ENCODE data around the gene ALKBH7. TPM values are rescaled to one million over a fixed set of nuclear protein-coding genes. Genes with fewer than 3 reads are reported as not detected.
"Not testable (repeated sequence)": the region's sequence is repeated elsewhere in the genome, so short reads cannot be mapped to it uniquely, and the experiment has no call there.

The ALKBH7 gene
- total RNA-seq, 1 donor from 2014 or later, result 58.4 TPM

GRCh38 chr19:6350688-6351087 lies 21.9 kb upstream of the ALKBH7 start:
- no peaks in the 10 kb centered on the region for H3K9me3 ChIP-seq (ENCODE audit: insufficient read depth, low read depth, low read length)
- H3K4me3 Mint-ChIP-seq (ENCODE audit: unreplicated experiment), result no peak overlapping the region
- DNase-seq (ENCODE audit: low read depth), result no peak
- no peaks in the 10 kb centered on the region for H3K9me3 Mint-ChIP-seq (ENCODE audit: unreplicated experiment)
- no peak overlapping the region for H2AFZ ChIP-seq (ENCODE audit: low read depth, low read length)
- H3K27ac Mint-ChIP-seq (ENCODE audit: unreplicated experiment), result no peak overlapping the region
- no peak overlapping the region for H3K4me2 ChIP-seq (ENCODE audit: low read length)
- H3K36me3 Mint-ChIP-seq (ENCODE audit: low read depth, unreplicated experiment), result no peaks in the 10 kb centered on the region
- peaks cover 8% of the 10 kb centered on the region for H3K27me3 Mint-ChIP-seq (ENCODE audit: low read depth, unreplicated experiment)
- H3K9ac ChIP-seq (ENCODE audit: low read length), result no peak overlapping the region
- no peaks in the 10 kb centered on the region for H4K20me1 ChIP-seq (ENCODE audit: insufficient read depth, low read length)
- TF ChIP-seq, protein P1, sequence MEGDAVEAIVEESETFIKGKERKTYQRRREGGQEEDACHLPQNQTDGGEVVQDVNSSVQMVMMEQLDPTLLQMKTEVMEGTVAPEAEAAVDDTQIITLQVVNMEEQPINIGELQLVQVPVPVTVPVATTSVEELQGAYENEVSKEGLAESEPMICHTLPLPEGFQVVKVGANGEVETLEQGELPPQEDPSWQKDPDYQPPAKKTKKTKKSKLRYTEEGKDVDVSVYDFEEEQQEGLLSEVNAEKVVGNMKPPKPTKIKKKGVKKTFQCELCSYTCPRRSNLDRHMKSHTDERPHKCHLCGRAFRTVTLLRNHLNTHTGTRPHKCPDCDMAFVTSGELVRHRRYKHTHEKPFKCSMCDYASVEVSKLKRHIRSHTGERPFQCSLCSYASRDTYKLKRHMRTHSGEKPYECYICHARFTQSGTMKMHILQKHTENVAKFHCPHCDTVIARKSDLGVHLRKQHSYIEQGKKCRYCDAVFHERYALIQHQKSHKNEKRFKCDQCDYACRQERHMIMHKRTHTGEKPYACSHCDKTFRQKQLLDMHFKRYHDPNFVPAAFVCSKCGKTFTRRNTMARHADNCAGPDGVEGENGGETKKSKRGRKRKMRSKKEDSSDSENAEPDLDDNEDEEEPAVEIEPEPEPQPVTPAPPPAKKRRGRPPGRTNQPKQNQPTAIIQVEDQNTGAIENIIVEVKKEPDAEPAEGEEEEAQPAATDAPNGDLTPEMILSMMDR (IDR thresholded peaks at IDR 0.05; ENCODE audit: insufficient read depth, low read depth, low read length), result no peak
- no peak overlapping the region for H3K4me3 ChIP-seq (ENCODE audit: insufficient read depth, low read depth, low read length)
- no peaks in the 10 kb centered on the region for H3K4me1 Mint-ChIP-seq (ENCODE audit: low read depth, unreplicated experiment)
- H3K27me3 ChIP-seq (ENCODE audit: insufficient read depth, low read length), result no peaks in the 10 kb centered on the region
- no peak for FAIRE-seq
- H3K79me2 ChIP-seq (ENCODE audit: insufficient read depth, low read length), result no peaks in the 10 kb centered on the region
- H3K27ac ChIP-seq (ENCODE audit: low read depth, low read length), result no peak overlapping the region
- no peaks in the 10 kb centered on the region for H3K4me1 ChIP-seq (ENCODE audit: insufficient read depth, low read length)
- no peaks in the 10 kb centered on the region for H3K36me3 ChIP-seq (ENCODE audit: insufficient read depth, low read length)

DNA sequence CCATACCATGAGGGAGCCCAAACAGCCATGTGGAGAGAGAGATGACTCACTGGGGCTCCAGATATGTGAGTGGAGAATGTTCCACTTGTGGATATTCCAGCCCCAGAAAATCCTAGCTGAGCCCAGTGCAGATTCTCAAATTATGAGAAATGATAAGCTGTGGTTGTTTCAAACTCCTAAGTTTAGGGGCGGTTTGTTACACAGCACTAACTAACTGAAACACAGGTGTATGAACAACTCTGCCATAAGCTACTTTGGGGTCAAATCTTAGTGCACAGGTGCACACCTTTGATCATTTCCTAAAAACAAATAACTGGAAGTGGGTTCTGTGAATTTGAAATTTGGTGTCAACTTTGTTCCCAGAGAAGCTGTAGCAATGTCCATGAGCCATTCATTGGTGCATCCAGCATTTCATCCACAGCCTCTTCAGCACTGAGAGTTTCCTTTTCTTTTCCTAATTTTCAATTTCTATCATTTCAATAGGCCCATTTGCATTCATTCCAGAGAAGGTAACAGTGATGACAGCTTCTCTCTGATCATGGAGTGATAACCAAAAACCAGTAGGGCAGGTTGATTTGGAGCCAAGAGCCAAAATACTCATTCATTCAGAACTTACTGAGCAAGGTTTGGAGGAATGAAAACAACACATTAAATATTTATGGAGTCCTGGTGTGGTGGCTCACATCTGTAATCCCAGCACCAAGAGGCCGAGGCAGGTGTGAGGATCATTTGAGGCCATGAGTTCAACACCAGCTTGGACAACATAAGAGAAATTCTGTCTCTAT lies 20.0 kb upstream of the ALKBH7 start:
- Histone ChIP-seq H3K4me1 (ENCODE audit: insufficient read depth, low read length) (no peaks in the 10 kb centered on the region), H3K79me2 (ENCODE audit: insufficient read depth, low read length) (no peaks in the 10 kb centered on the region), H3K4me2 (ENCODE audit: low read length) (no peak overlapping the region), H2AFZ (ENCODE audit: low read depth, low read length) (no peak overlapping the region), H3K4me3 (ENCODE audit: insufficient read depth, low read depth, low read length) (no peak overlapping the region), H4K20me1 (ENCODE audit: insufficient read depth, low read length) (no peaks in the 10 kb centered on the region), H3K9me3 (ENCODE audit: insufficient read depth, low read depth, low read length) (no peaks in the 10 kb centered on the region), H3K36me3 (ENCODE audit: insufficient read depth, low read length) (no peaks in the 10 kb centered on the region), H3K27me3 (ENCODE audit: insufficient read depth, low read length) (no peaks in the 10 kb centered on the region), H3K27ac (ENCODE audit: low read depth, low read length) (no peak overlapping the region), H3K9ac (ENCODE audit: low read length) (no peak overlapping the region)
- DNase-seq (ENCODE audit: low read depth), result no peak
- Mint-ChIP-seq H3K36me3 (ENCODE audit: low read depth, unreplicated experiment) (no peaks in the 10 kb centered on the region), H3K27me3 (ENCODE audit: low read depth, unreplicated experiment) (peaks cover 5% of the 10 kb centered on the region), H3K27ac (ENCODE audit: unreplicated experiment) (no peak overlapping the region), H3K4me1 (ENCODE audit: low read depth, unreplicated experiment) (no peaks in the 10 kb centered on the region), H3K4me3 (ENCODE audit: unreplicated experiment) (no peak overlapping the region), H3K9me3 (ENCODE audit: unreplicated experiment) (no peaks in the 10 kb centered on the region)
- no peak for FAIRE-seq
- TF ChIP-seq EZH2 (IDR thresholded peaks at IDR 0.05; ENCODE audit: insufficient read depth, low read length), result no peak
- TF ChIP-seq, protein P1 (IDR thresholded peaks at IDR 0.05; ENCODE audit: insufficient read depth, low read depth, low read length), result no peak

DNA sequence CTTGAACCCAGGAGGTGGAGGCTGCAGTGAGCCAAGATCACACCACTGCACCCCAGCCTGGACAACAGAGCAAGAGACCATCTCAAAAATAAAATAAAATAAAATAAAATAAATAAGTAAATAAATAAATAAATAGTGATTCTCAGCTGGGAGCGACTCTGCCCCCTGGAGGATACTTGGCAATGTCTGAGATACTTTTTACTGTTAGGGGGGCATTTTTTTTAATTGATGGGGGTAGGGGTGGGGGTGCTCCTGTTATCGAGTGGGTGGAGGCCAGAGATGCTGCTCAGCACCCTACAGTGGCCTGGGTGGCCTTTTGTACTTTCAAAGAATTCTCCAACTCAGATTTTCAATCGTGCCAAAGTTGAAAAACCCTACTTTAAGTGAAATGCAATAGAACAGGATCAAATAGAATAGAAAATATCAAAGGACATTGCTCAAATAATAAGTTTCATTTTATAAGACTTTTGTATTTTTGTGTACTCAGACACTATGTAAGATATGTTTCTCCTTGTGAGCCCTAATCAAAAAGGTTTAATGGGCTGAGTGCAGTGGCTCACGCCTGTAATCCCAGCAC lies 18.4 kb upstream of the ALKBH7 start:
- H3K36me3 ChIP-seq (ENCODE audit: insufficient read depth, low read length), result no peaks in the 10 kb centered on the region
- TF ChIP-seq, protein P1 (IDR thresholded peaks at IDR 0.05; ENCODE audit: insufficient read depth, low read depth, low read length), result peak; percentile 24
- no peak for TF ChIP-seq EZH2 (IDR thresholded peaks at IDR 0.05; ENCODE audit: insufficient read depth, low read length)
- H3K4me3 Mint-ChIP-seq (ENCODE audit: unreplicated experiment), result no peak overlapping the region

DNA sequence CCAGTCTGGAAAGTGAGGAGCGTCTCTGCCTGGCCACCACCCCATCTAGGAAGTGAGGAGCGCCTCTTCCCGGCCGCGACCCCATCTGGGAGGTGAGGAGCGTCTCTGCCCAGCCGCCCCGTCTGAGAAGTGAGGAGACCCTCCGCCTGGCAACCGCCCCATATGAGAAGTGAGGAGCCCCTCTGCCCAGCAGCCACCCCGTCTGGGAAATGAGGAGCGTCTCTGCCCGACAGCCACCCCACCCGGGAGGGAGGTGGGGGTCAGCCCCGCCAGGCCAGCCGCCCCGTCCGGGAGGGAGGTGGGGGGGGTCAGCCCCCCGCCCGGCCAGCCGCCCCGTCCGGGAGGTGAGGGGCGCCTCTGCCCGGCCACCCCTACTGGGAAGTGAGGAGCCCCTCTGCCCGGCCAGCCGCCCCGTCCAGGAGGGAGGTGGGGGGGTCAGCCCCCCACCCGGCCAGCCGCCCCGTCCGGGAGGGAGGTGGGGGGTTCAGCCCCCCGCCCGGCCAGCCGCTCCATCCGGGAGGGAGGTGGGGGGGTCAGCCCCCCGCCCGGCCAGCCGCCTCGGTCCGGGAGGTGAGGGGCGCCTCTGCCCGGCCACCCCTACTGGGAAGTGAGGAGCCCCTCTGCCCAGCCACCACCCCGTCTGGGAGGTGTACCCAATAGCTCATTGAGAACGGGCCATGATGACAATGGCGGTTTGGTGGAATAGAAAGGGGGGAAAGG lies 17.1 kb upstream of the ALKBH7 start:
- H2AFZ ChIP-seq (ENCODE audit: low read depth, low read length); H3K36me3 ChIP-seq (ENCODE audit: insufficient read depth, low read length); H3K27me3 ChIP-seq (ENCODE audit: insufficient read depth, low read length); H3K9me3 ChIP-seq (ENCODE audit: insufficient read depth, low read depth, low read length); FAIRE-seq; H3K79me2 ChIP-seq (ENCODE audit: insufficient read depth, low read length); H3K4me1 ChIP-seq (ENCODE audit: insufficient read depth, low read length); H3K27ac Mint-ChIP-seq (ENCODE audit: unreplicated experiment); H3K27ac ChIP-seq (ENCODE audit: low read depth, low read length); H3K4me1 Mint-ChIP-seq (ENCODE audit: low read depth, unreplicated experiment); H3K4me3 ChIP-seq (ENCODE audit: insufficient read depth, low read depth, low read length); H3K4me2 ChIP-seq (ENCODE audit: low read length); H4K20me1 ChIP-seq (ENCODE audit: insufficient read depth, low read length); H3K27me3 Mint-ChIP-seq (ENCODE audit: low read depth, unreplicated experiment); H3K9ac ChIP-seq (ENCODE audit: low read length); DNase-seq (ENCODE audit: low read depth); H3K9me3 Mint-ChIP-seq (ENCODE audit: unreplicated experiment); H3K4me3 Mint-ChIP-seq (ENCODE audit: unreplicated experiment); H3K36me3 Mint-ChIP-seq (ENCODE audit: low read depth, unreplicated experiment): not testable (repeated sequence)

More for the DNA sequence above, 18.4 kb upstream of the ALKBH7 start:
- Histone ChIP-seq H2AFZ (ENCODE audit: low read depth, low read length) (no peak overlapping the region), H3K9ac (ENCODE audit: low read length) (no peak overlapping the region), H3K27me3 (ENCODE audit: insufficient read depth, low read length) (no peaks in the 10 kb centered on the region), H3K79me2 (ENCODE audit: insufficient read depth, low read length) (no peaks in the 10 kb centered on the region), H4K20me1 (ENCODE audit: insufficient read depth, low read length) (no peaks in the 10 kb centered on the region), H3K4me3 (ENCODE audit: insufficient read depth, low read depth, low read length) (no peak overlapping the region), H3K9me3 (ENCODE audit: insufficient read depth, low read depth, low read length) (no peaks in the 10 kb centered on the region), H3K27ac (ENCODE audit: low read depth, low read length) (no peak overlapping the region), H3K4me2 (ENCODE audit: low read length) (no peak overlapping the region), H3K4me1 (ENCODE audit: insufficient read depth, low read length) (no peaks in the 10 kb centered on the region)
- H3K27ac Mint-ChIP-seq (ENCODE audit: unreplicated experiment), result no peak overlapping the region
- H3K36me3 Mint-ChIP-seq (ENCODE audit: low read depth, unreplicated experiment), result no peaks in the 10 kb centered on the region
- no peaks in the 10 kb centered on the region for H3K27me3 Mint-ChIP-seq (ENCODE audit: low read depth, unreplicated experiment)
- FAIRE-seq (no peak), DNase-seq (ENCODE audit: low read depth) (no peak)
- no peaks in the 10 kb centered on the region for H3K9me3 Mint-ChIP-seq (ENCODE audit: unreplicated experiment)
- H3K4me1 Mint-ChIP-seq (ENCODE audit: low read depth, unreplicated experiment), result no peaks in the 10 kb centered on the region

Measured in astrocyte (in vitro differentiated cells and primary cell).